Mesenchymal stem cell (in vitro differentiated cells and primary cell): Measurements from ENCODE around the gene PPP1R12C.
A peak's percentile ranks its signal among the peaks of the same experiment; 100 is the strongest.

Source experiments
- DNase-seq: peaks from one replicate; pipeline ENCODE4 v3.0.0-alpha.2; 2013
- H2AFZ ChIP-seq: one replicate; pipeline ENCODE4 v1.6.1; 2013; ENCODE audit warnings: low read depth, mild to moderate bottlenecking, control low read depth, inconsistent platforms, low read length, moderate library complexity
- H2AK5ac ChIP-seq: 2 replicates; pipeline ENCODE4 v1.6.1; 2013; ENCODE audit warnings: low read length, moderate library complexity, mild to moderate bottlenecking, inconsistent platforms; ENCODE audit not compliant: severe bottlenecking
- H2BK120ac ChIP-seq: one replicate; pipeline ENCODE4 v1.6.1; 2013; ENCODE audit warnings: low read depth, mild to moderate bottlenecking, inconsistent platforms, low read length, moderate library complexity
- H2BK12ac ChIP-seq, 2 experiments: one replicate each; pipeline ENCODE4 v1.6.1; 2013; ENCODE audit warnings: inconsistent platforms in 2 of 2, low read length in 2 of 2, mild to moderate bottlenecking in 2 of 2, moderate library complexity in 2 of 2, control low read depth in 1 of 2
- H2BK15ac ChIP-seq: one replicate; pipeline ENCODE4 v1.6.1; 2013; ENCODE audit warnings: mild to moderate bottlenecking, low read depth, inconsistent platforms; ENCODE audit not compliant: poor library complexity, severe bottlenecking
- H2BK5ac ChIP-seq: 2 replicates; pipeline ENCODE4 v1.6.1; 2013; ENCODE audit warnings: low read depth, mild to moderate bottlenecking, low read length, control low read depth, inconsistent platforms; ENCODE audit not compliant: poor library complexity, severe bottlenecking
- H3K14ac ChIP-seq, 2 experiments: one replicate each; pipeline ENCODE4 v1.6.1; 2013; ENCODE audit warnings: inconsistent platforms in 2 of 2, low read length in 2 of 2, control low read depth in 1 of 2, mild to moderate bottlenecking in 1 of 2, moderate library complexity in 1 of 2
- H3K18ac ChIP-seq, 2 experiments: one replicate each; pipeline ENCODE4 v1.6.1; 2013; ENCODE audit warnings: inconsistent platforms in 2 of 2, low read length in 2 of 2, control low read depth in 1 of 2, low read depth in 1 of 2, mild to moderate bottlenecking in 1 of 2
- H3K23ac ChIP-seq, 2 experiments: one replicate each; pipeline ENCODE4 v1.6.1; 2013; ENCODE audit warnings: inconsistent platforms in 2 of 2, low read length in 2 of 2, mild to moderate bottlenecking in 2 of 2, moderate library complexity in 2 of 2, control low read depth in 1 of 2
- H3K27ac ChIP-seq: 2 replicates; pipeline ENCODE4 v1.5.1; 2013; ENCODE audit warnings: mild to moderate bottlenecking, moderate library complexity, low read length, control low read depth, inconsistent platforms; ENCODE audit not compliant: poor library complexity, severe bottlenecking
- H3K27me3 ChIP-seq, 2 experiments: 2 replicates each; pipeline versions ENCODE4 v1.6.1 to v1.7.0; 2013; ENCODE audit warnings: low read length in 2 of 2, mild to moderate bottlenecking in 2 of 2, moderate library complexity in 2 of 2, control low read depth in 1 of 2, inconsistent platforms in 1 of 2; ENCODE audit not compliant: control insufficient read depth in 1 of 2, insufficient read depth in 1 of 2
- H3K36me3 ChIP-seq, 2 experiments: 2 replicates each; pipeline versions ENCODE4 v1.6.1 to v1.7.0; 2013; ENCODE audit warnings: low read length in 2 of 2, control low read depth in 1 of 2, inconsistent platforms in 1 of 2, low read depth in 1 of 2, mild to moderate bottlenecking in 1 of 2; ENCODE audit not compliant: insufficient read depth in 2 of 2, control insufficient read depth in 1 of 2
- H3K4ac ChIP-seq, 2 experiments: one replicate each; pipeline ENCODE4 v1.6.1; 2013; ENCODE audit warnings: inconsistent platforms in 2 of 2, low read length in 2 of 2, mild to moderate bottlenecking in 2 of 2, moderate library complexity in 2 of 2, control low read depth in 1 of 2, low read depth in 1 of 2
- H3K4me1 ChIP-seq: 2 replicates; pipeline ENCODE4 v1.6.1; 2013; ENCODE audit warnings: low read depth, low read length, control low read depth; ENCODE audit not compliant: control insufficient read depth, insufficient read depth
- H3K4me2 ChIP-seq: 2 replicates; pipeline ENCODE4 v1.6.1; 2013; ENCODE audit warnings: low read length, mild to moderate bottlenecking, inconsistent platforms; ENCODE audit not compliant: poor library complexity, severe bottlenecking
- H3K4me3 ChIP-seq, 2 experiments: 2 replicates each; pipeline versions ENCODE4 v1.5.1 to v1.7.0; 2013; ENCODE audit warnings: low read length in 2 of 2, mild to moderate bottlenecking in 2 of 2, control low read depth in 1 of 2, low read depth in 1 of 2; ENCODE audit not compliant: insufficient read depth in 1 of 2
- H3K79me1 ChIP-seq: replicated peaks from 2 replicates; pipeline ENCODE4 v1.6.1; 2013; ENCODE audit warnings: mild to moderate bottlenecking, control low read depth, low read length, inconsistent platforms; ENCODE audit not compliant: poor library complexity, severe bottlenecking
- H3K9ac ChIP-seq: 2 replicates; pipeline ENCODE4 v1.7.0; 2013; ENCODE audit warnings: mild to moderate bottlenecking, low read length, moderate library complexity
- H3K9me3 ChIP-seq: 2 replicates; pipeline ENCODE4 v1.7.0; 2013; ENCODE audit warnings: mild to moderate bottlenecking, low read length; ENCODE audit not compliant: control insufficient read depth
- H4K8ac ChIP-seq: one replicate; pipeline ENCODE4 v1.6.1; 2013; ENCODE audit warnings: inconsistent platforms, mild to moderate bottlenecking, low read length, moderate library complexity
- H4K91ac ChIP-seq: one replicate; pipeline ENCODE4 v1.6.1; 2013; ENCODE audit warnings: mild to moderate bottlenecking, low read length, inconsistent platforms
- WGBS: methylation state at CpG from one replicate; pipeline ENCODE4 v1.1.7; 2013; ENCODE audit warnings: mixed read lengths; 5-methylcytosine and 5-hydroxymethylcytosine counted together

The PPP1R12C gene

GRCh38 chr19:55136399-55137102 lies 19.1 kb upstream of the PPP1R12C start:
- H3K4ac ChIP-seq = no peak overlapping the region
- H2BK15ac ChIP-seq = no peak overlapping the region
- H2BK120ac ChIP-seq = no peak overlapping the region
- no peak overlapping the region for H3K14ac ChIP-seq
- peaks cover 2% of the 10 kb centered on the region for H3K4me1 ChIP-seq
- peaks cover 23 to 58% of the 10 kb centered on the region in 2 experiments for H3K27me3 ChIP-seq
- no peak overlapping the region for H2BK12ac ChIP-seq
- H3K36me3 ChIP-seq = no peaks in the 10 kb centered on the region
- 91% methylated on average over 17 of the region's 17 CpGs for WGBS
- no peak overlapping the region for H3K4me2 ChIP-seq
- H2AFZ ChIP-seq = no peak overlapping the region
- H3K9ac ChIP-seq = no peak overlapping the region
- H2BK5ac ChIP-seq = no peak overlapping the region
- H3K18ac ChIP-seq = no peak overlapping the region
- H3K23ac ChIP-seq = no peak overlapping the region
- H3K79me1 ChIP-seq = no peaks in the 10 kb centered on the region
- H3K4me3 ChIP-seq = no peak overlapping the region
- H4K8ac ChIP-seq = no peak overlapping the region
- no peak overlapping the region for H3K27ac ChIP-seq
- no peaks in the 10 kb centered on the region for H3K9me3 ChIP-seq
- no peak overlapping the region for H4K91ac ChIP-seq
- H2AK5ac ChIP-seq = no peak overlapping the region
- no peak for DNase-seq

GRCh38 chr19:55134736-55135135 lies 17.3 kb upstream of the PPP1R12C start:
- Histone ChIP-seq H3K27ac (no peak overlapping the region), H3K18ac (no peak overlapping the region), H3K36me3 (no peaks in the 10 kb centered on the region), H3K9ac (no peak overlapping the region), H2AFZ (no peak overlapping the region), H2BK5ac (no peak overlapping the region), H3K4ac (no peak overlapping the region), H2AK5ac (no peak overlapping the region), H2BK15ac (no peak overlapping the region), H3K27me3 (peaks cover 28 to 68% of the 10 kb centered on the region in 2 experiments), H3K23ac (no peak overlapping the region), H3K14ac (no peak overlapping the region), H4K8ac (no peak overlapping the region), H3K4me1 (no peaks in the 10 kb centered on the region), H4K91ac (no peak overlapping the region), H3K9me3 (no peaks in the 10 kb centered on the region), H3K79me1 (no peaks in the 10 kb centered on the region), H3K4me2 (no peak overlapping the region), H3K4me3 (no peak overlapping the region), H2BK12ac (no peak overlapping the region), H2BK120ac (no peak overlapping the region)
- DNase-seq = no peak
- no CpG with 5 or more reads among the region's 3 CpGs for WGBS

GRCh38 chr19:55133639-55134444 lies 16.4 kb upstream of the PPP1R12C start:
- no peak overlapping the region for H3K18ac ChIP-seq
- DNase-seq = no peak
- no peak overlapping the region for H2BK5ac ChIP-seq
- H2AK5ac ChIP-seq = no peak overlapping the region
- H2BK12ac ChIP-seq = no peak overlapping the region
- no peak overlapping the region for H4K8ac ChIP-seq
- H2BK15ac ChIP-seq = no peak overlapping the region
- peaks cover 28 to 69% of the 10 kb centered on the region in 2 experiments for H3K27me3 ChIP-seq
- H3K14ac ChIP-seq = no peak overlapping the region
- H3K27ac ChIP-seq = no peak overlapping the region
- H3K79me1 ChIP-seq = no peaks in the 10 kb centered on the region
- H3K4me2 ChIP-seq = no peak overlapping the region
- no peak overlapping the region for H2AFZ ChIP-seq
- H3K4me1 ChIP-seq = no peaks in the 10 kb centered on the region
- H3K9me3 ChIP-seq = no peaks in the 10 kb centered on the region
- H3K23ac ChIP-seq = peak overlapping the region in 1 of 2 experiments; percentile 83
- H2BK120ac ChIP-seq = no peak overlapping the region
- H4K91ac ChIP-seq = no peak overlapping the region
- no peak overlapping the region for H3K4me3 ChIP-seq
- no peaks in the 10 kb centered on the region for H3K36me3 ChIP-seq
- 80% methylated on average over 25 of the region's 25 CpGs for WGBS
- H3K4ac ChIP-seq = no peak overlapping the region
- H3K9ac ChIP-seq = no peak overlapping the region

GRCh38 chr19:55132453-55133129 lies 15.2 kb upstream of the PPP1R12C start:
- H3K4me3 ChIP-seq = no peak overlapping the region
- no peak overlapping the region for H3K4ac ChIP-seq
- H3K4me2 ChIP-seq = peak overlapping the region; percentile 21
- 84% methylated on average over 10 of the region's 14 CpGs for WGBS
- H3K4me1 ChIP-seq = no peaks in the 10 kb centered on the region
- H3K23ac ChIP-seq = no peak overlapping the region
- no peak overlapping the region for H2AK5ac ChIP-seq
- no peak for DNase-seq
- H3K14ac ChIP-seq = no peak overlapping the region
- H2BK120ac ChIP-seq = no peak overlapping the region
- H3K18ac ChIP-seq = no peak overlapping the region
- H2BK5ac ChIP-seq = no peak overlapping the region
- no peak overlapping the region for H3K9ac ChIP-seq
- H3K9me3 ChIP-seq = no peaks in the 10 kb centered on the region
- H4K91ac ChIP-seq = no peak overlapping the region
- peaks cover 28 to 60% of the 10 kb centered on the region in 2 experiments for H3K27me3 ChIP-seq
- H3K79me1 ChIP-seq = no peaks in the 10 kb centered on the region
- H2BK12ac ChIP-seq = no peak overlapping the region
- H2AFZ ChIP-seq = no peak overlapping the region
- H3K27ac ChIP-seq = no peak overlapping the region
- no peak overlapping the region for H4K8ac ChIP-seq
- no peaks in the 10 kb centered on the region for H3K36me3 ChIP-seq
- H2BK15ac ChIP-seq = no peak overlapping the region
